Stimulated activated CD4-positive, alpha-beta T cell treated with anti-CD3 and anti-CD28 coated beads, Interleukin-1b, Interleukin-23, amount 100 ng/mL, for 1 hour (primary cell): ENCODE data around the gene ACOX1.
A peak's percentile ranks its signal among the peaks of the same experiment; 100 is the strongest.

Experiments used
- DNase-seq, 2 donors: peaks; one replicate each; pipeline ENCODE4 v3.0.0-alpha.2; 2020; ENCODE audit warnings: low read depth in 2 of 2

ACOX1 gene

GRCh38 chr17:75978938-75979704 lies at the start of gene ACOX1, which contains the start of gene TEN1:
Gene ACOX1 (minus strand): TSS chr17:75979166. CDS start chr17:75979073, 93 bp downstream.
Gene TEN1 (plus strand): TSS chr17:75979240. CDS start chr17:75986193, 6,953 bp downstream.
- DNase-seq, result peak; percentile 87 to 90

GRCh38 chr17:76027159-76027839 lies 48.3 kb upstream of the ACOX1 start, which contains the start of gene EVPL:
Gene EVPL (minus strand): TSS chr17:76027306. CDS start chr17:76027198, 108 bp downstream.
- DNase-seq, result no peak

GRCh38 chr17:76026714-76027158 lies 47.8 kb upstream of the ACOX1 start:
- no peak for DNase-seq

GRCh38 chr17:76025294-76025693 lies 46.3 kb upstream of the ACOX1 start:
- no peak for DNase-seq

GRCh38 chr17:76024353-76024752 lies 45.4 kb upstream of the ACOX1 start:
- DNase-seq, result no peak

GRCh38 chr17:76023900-76024237 lies 44.9 kb upstream of the ACOX1 start:
- no peak for DNase-seq

GRCh38 chr17:76022973-76023899 lies 44.3 kb upstream of the ACOX1 start:
- DNase-seq, result no peak

GRCh38 chr17:76022285-76022684 lies 43.3 kb upstream of the ACOX1 start:
- no peak for DNase-seq

GRCh38 chr17:76019833-76020467 lies 41.0 kb upstream of the ACOX1 start:
- no peak for DNase-seq

GRCh38 chr17:76018801-76019200 lies 39.8 kb upstream of the ACOX1 start:
- DNase-seq, result no peak

- DNase-seq, result no peak
Observed at GRCh38 chr17:76018340-76018680, 39.3 kb upstream of the ACOX1 start.

GRCh38 chr17:76017481-76018339 lies 38.7 kb upstream of the ACOX1 start:
- DNase-seq, result no peak

GRCh38 chr17:76014925-76015261 lies 35.9 kb upstream of the ACOX1 start:
- no peak for DNase-seq

- peak; percentile 45 to 58 for DNase-seq
Observed at GRCh38 chr17:76014100-76014924, 35.3 kb upstream of the ACOX1 start.

GRCh38 chr17:76013377-76013932 lies 34.5 kb upstream of the ACOX1 start:
- DNase-seq, result no peak

GRCh38 chr17:76011951-76012350 lies 33.0 kb upstream of the ACOX1 start:
- DNase-seq, result no peak

- DNase-seq, result no peak
Observed at GRCh38 chr17:76009969-76010661, 31.1 kb upstream of the ACOX1 start.

GRCh38 chr17:76009447-76009846 lies 30.5 kb upstream of the ACOX1 start:
- no peak for DNase-seq
